Measurements from ENCODE around the gene A1CF. TPM values are rescaled to one million over a fixed set of nuclear protein-coding genes. Genes with fewer than 3 reads are reported as not detected.
"Not testable (repeated sequence)": the region's sequence is repeated elsewhere in the genome, so short reads cannot be mapped to it uniquely, and the experiment has no call there.

The A1CF gene
- total RNA-seq, 2 donors from 2014 or later = not detected

- Histone ChIP-seq H3K27ac (no peak overlapping the region), H3K4me3 (no peak overlapping the region), H3K9me3 (no peaks in the 10 kb centered on the region), H3K36me3 (no peaks in the 10 kb centered on the region), H3K4me1 (no peaks in the 10 kb centered on the region), H3K27me3 (no peaks in the 10 kb centered on the region)
- no peak for DNase-seq (ENCODE audit: low spot score)
- no peak for TF ChIP-seq CTCF (IDR thresholded peaks at IDR 0.05)
Measured at GRCh38 chr10:50896721-50897120, 11.3 kb upstream of the A1CF start.

DNA sequence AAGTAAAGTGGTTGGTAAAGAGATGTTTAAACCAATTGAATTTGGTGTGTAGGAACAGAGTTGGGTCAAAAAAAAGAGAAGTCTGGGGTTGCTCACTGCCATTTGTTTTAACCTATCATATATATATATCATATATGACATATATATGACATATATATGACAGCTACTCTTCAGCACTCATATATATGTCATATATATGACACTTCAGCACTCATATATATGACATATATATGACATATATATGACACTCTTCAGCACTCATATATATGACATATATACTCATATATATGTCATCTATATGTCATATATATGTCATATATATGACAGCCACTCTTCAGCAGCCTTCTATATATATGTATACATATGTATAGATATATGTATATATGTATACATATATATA, 8.9 kb upstream of the A1CF start:
- Histone ChIP-seq H3K9me3 (no peaks in the 10 kb centered on the region), H3K27me3 (no peaks in the 10 kb centered on the region), H3K4me1 (no peaks in the 10 kb centered on the region), H3K4me3 (no peak overlapping the region), H3K27ac (no peak overlapping the region), H3K36me3 (no peaks in the 10 kb centered on the region)
- no peak for TF ChIP-seq CTCF (IDR thresholded peaks at IDR 0.05)
- DNase-seq (ENCODE audit: low spot score) = no peak

DNA sequence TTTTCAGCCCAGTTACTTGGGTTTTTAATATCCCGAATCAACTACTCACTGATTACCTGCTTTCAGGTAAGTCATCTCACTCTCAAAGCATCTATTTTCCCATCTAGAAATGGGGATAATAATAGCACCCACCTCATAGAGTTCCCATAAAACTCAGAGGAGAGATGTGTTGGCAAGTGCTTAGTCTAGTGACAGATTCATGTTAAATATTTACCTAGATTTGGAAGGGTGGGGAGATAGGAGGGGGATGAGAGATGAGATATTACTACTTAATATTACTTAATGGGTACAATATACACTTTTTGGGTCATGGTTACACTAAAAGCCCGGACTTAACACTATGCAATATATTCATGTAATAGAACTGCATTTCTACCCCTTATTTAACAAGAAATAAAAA, 7.0 kb upstream of the A1CF start:
- Histone ChIP-seq H3K27me3 (no peaks in the 10 kb centered on the region), H3K36me3 (no peaks in the 10 kb centered on the region), H3K9me3 (no peaks in the 10 kb centered on the region), H3K27ac (no peak overlapping the region), H3K4me3 (no peak overlapping the region), H3K4me1 (no peaks in the 10 kb centered on the region)
- DNase-seq (ENCODE audit: low spot score) = no peak
- no peak for TF ChIP-seq CTCF (IDR thresholded peaks at IDR 0.05)

- no peaks in the 10 kb centered on the region for H3K4me1 ChIP-seq
Measured at GRCh38 chr10:50884302-50884701, 1.1 kb downstream of the A1CF start.

DNA sequence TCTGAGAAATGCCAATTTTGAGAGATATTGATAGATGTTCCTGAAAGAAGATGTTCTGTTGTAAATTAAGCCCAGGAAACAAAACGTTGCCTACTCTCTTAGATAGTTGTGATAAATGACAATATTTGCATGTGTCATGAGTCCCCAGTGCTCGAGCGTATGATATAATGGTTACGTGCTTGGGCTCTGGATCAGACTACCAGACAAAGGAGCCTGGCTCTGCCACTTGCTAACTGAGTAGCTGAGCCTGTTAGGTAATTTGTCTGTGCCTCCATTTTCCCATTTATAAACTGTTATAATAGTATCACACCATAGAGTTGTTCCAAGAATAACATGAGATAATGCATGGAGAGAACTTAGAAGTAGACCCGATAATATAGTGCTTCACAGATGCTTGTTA, 1.8 kb downstream of the A1CF start:
- no peak overlapping the region for H3K27ac ChIP-seq
- no peaks in the 10 kb centered on the region for H3K4me1 ChIP-seq
- no peak for TF ChIP-seq CTCF (IDR thresholded peaks at IDR 0.05)
- no peaks in the 10 kb centered on the region for H3K27me3 ChIP-seq
- no peak for DNase-seq (ENCODE audit: low spot score)
- H3K9me3 ChIP-seq = no peaks in the 10 kb centered on the region
- no peaks in the 10 kb centered on the region for H3K36me3 ChIP-seq
- no peak overlapping the region for H3K4me3 ChIP-seq

More at GRCh38 chr10:50884302-50884701, 1.1 kb downstream of the A1CF start:
- no peaks in the 10 kb centered on the region for H3K27me3 ChIP-seq
- H3K9me3 ChIP-seq = no peaks in the 10 kb centered on the region
- H3K27ac ChIP-seq = no peak overlapping the region
- TF ChIP-seq CTCF (IDR thresholded peaks at IDR 0.05) = no peak
- DNase-seq (ENCODE audit: low spot score) = no peak
- H3K36me3 ChIP-seq = no peaks in the 10 kb centered on the region
- no peak overlapping the region for H3K4me3 ChIP-seq

- TF ChIP-seq CTCF (IDR thresholded peaks at IDR 0.05) = no peak
- Histone ChIP-seq H3K36me3 (no peaks in the 10 kb centered on the region), H3K9me3 (no peaks in the 10 kb centered on the region), H3K27me3 (no peaks in the 10 kb centered on the region), H3K4me1 (no peaks in the 10 kb centered on the region), H3K27ac (no peak overlapping the region), H3K4me3 (no peak overlapping the region)
- DNase-seq (ENCODE audit: low spot score) = no peak
Measured at GRCh38 chr10:50882540-50882983, 2.9 kb downstream of the A1CF start.

GRCh38 chr10:50881046-50881445, 4.4 kb downstream of the A1CF start:
- H3K4me3 ChIP-seq; H3K27ac ChIP-seq; DNase-seq (ENCODE audit: low spot score); H3K36me3 ChIP-seq; H3K27me3 ChIP-seq; H3K4me1 ChIP-seq; H3K9me3 ChIP-seq: not testable (repeated sequence)

Measured in right atrium auricular region (tissue), 2 donors.